MCF 10A (cell line): Measurements from ENCODE around the gene MVB12B. TPM values are rescaled to one million over a fixed set of nuclear protein-coding genes. Genes with fewer than 3 reads are reported as not detected.
"Not testable (repeated sequence)": the region's sequence is repeated elsewhere in the genome, so short reads cannot be mapped to it uniquely, and the experiment has no call there.

Experiments used
- BruUV-seq: library from RNA; stranded (reverse); fragments of 400-500 nt; replicated peaks from 2 replicates; lab custom pipeline; 2021; lab: Mats Ljungman, UMichigan
- CTCF ChIA-PET: fragments of 300-600 bp; sonication (Branson Sonifier 250); formaldehyde crosslinking; extraction: SDS; loops from one replicate; lab custom pipeline; 2021; ENCODE audit warnings: antibody characterized with exemption, inconsistent platforms; lab: Yijun Ruan, JAX
- POLR2A ChIA-PET: fragments of 300-600, 350-650 bp; sonication (Branson Sonifier 250); formaldehyde crosslinking; extraction: SDS; loops from one replicate; lab custom pipeline; 2020; ENCODE audit warnings: antibody characterized with exemption, inconsistent platforms; lab: Yijun Ruan, JAX
- DNase-seq: peaks from one replicate; pipeline ENCODE4 v3.0.0-alpha.2; 2018; ENCODE audit not compliant: unreplicated experiment
- H3K27ac Mint-ChIP-seq: one replicate; pipeline ENCODE4 v1.8.0; 2022; ENCODE audit warnings: mild to moderate bottlenecking, low read depth, mixed read lengths; ENCODE audit not compliant: unreplicated experiment
- H3K27me3 Mint-ChIP-seq: one replicate; pipeline ENCODE4 v1.8.0; 2022; ENCODE audit warnings: mixed read lengths; ENCODE audit not compliant: insufficient read depth, unreplicated experiment
- H3K36me3 Mint-ChIP-seq: one replicate; pipeline ENCODE4 v1.8.0; 2022; ENCODE audit warnings: mild to moderate bottlenecking, moderate library complexity, mixed read lengths; ENCODE audit not compliant: insufficient read depth, unreplicated experiment
- H3K4me1 Mint-ChIP-seq: one replicate; pipeline ENCODE4 v1.8.0; 2022; ENCODE audit warnings: mixed read lengths; ENCODE audit not compliant: insufficient read depth, unreplicated experiment
- H3K4me3 Mint-ChIP-seq: one replicate; pipeline ENCODE4 v1.8.0; 2022; ENCODE audit warnings: mild to moderate bottlenecking, moderate library complexity, mixed read lengths; ENCODE audit not compliant: unreplicated experiment
- H3K9me3 Mint-ChIP-seq: one replicate; pipeline ENCODE4 v1.8.0; 2022; ENCODE audit warnings: mixed read lengths; ENCODE audit not compliant: unreplicated experiment
- CTCF ChIP-seq: fragments of 200-600 bp; IDR thresholded peaks from one replicate; pipeline ENCODE4 v1.8.0; 2022; ENCODE audit warnings: antibody characterized with exemption, mild to moderate bottlenecking; ENCODE audit not compliant: unreplicated experiment
- intact Hi-C: fragments of 100-400 bp; cut with micrococcal nuclease; formaldehyde crosslinking; loops from 2 replicates; pipeline ENCODE4 v1.14.1; 2022
- total RNA-seq: library from RNA; stranded (reverse); gene quantifications from 2 replicates; pipeline ENCODE4 v1.2.3, GENCODE V29; 2022

Gene MVB12B
- total RNA-seq, 1 experiment from 2014 or later, result 5.5 TPM

- Mint-ChIP-seq H3K27me3 (peaks cover 11% of the 10 kb centered on the region), H3K4me1 (no peaks in the 10 kb centered on the region), H3K9me3 (no peaks in the 10 kb centered on the region), H3K27ac (no peak overlapping the region), H3K36me3 (no peaks in the 10 kb centered on the region), H3K4me3 (no peak overlapping the region)
- no peak for TF ChIP-seq CTCF
- ChIA-PET CTCF (interaction anchor here (1.1 kb wide), 1 partner anchor 43 kb away, joined by 4 read pairs; no protein-coding TSS in a partner anchor), POLR2A (no interaction called here)
- BruUV-seq, result no TSS peak
- intact Hi-C loops, result no loop called here
- DNase-seq, result no peak
Measured at GRCh38 chr9:126534431-126535186, 208.0 kb downstream of the MVB12B start.

GRCh38 chr9:126536131-126536530, 209.5 kb downstream of the MVB12B start:
- H3K27me3 Mint-ChIP-seq, result peaks cover 11% of the 10 kb centered on the region
- no TSS peak for BruUV-seq
- H3K4me3 Mint-ChIP-seq, result no peak overlapping the region
- no peaks in the 10 kb centered on the region for H3K4me1 Mint-ChIP-seq
- POLR2A ChIA-PET, result interaction anchor here (0.6 to 1.7 kb wide), 2 partner anchors 22 to 833 kb away, joined by 3 read pairs; no protein-coding TSS in a partner anchor
- no peak for DNase-seq
- CTCF ChIA-PET, result interaction anchor here (0.8 to 1.4 kb wide), 3 partner anchors 22 to 39 kb away, joined by 3 to 6 read pairs (median 3); no protein-coding TSS in a partner anchor
- intact Hi-C loops, result no loop called here
- no peak for TF ChIP-seq CTCF
- H3K36me3 Mint-ChIP-seq, result no peaks in the 10 kb centered on the region
- H3K9me3 Mint-ChIP-seq, result no peaks in the 10 kb centered on the region
- no peak overlapping the region for H3K27ac Mint-ChIP-seq

DNA sequence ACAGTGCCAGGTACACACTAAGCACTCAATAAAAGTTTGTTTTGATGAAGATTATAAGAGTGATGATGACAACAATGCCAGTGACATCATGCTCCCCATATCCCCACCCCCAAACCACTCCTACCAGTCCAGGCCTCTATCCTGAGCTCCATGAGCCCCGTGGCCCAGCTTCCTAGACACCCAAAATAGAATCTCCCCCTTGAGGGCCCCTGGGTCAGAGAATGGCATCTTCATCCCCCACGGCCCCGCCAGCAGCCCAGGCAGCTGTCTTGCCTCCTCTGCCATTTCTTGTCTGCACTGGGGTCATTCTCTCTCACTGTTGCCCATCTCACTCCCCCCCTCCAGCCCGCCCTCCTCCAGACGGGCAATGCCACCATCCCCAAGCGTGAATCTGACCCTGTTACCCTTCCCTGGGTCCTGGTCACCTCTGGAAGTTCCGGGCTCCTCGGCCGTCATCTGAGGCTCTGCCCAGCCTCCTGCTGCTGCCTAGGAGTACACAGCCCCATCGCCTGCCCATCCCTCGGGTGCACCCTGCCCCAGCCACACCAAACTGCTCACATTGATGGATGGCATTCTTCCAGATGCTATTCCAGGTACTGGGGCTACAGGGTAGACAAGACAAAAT, 210.3 kb downstream of the MVB12B start:
- DNase-seq, result no peak
- no peak for TF ChIP-seq CTCF
- BruUV-seq, result no TSS peak
- ChIA-PET CTCF (interaction anchor here (0.6 to 1.4 kb wide), 4 partner anchors 21 to 40 kb away, joined by 3 to 8 read pairs (median 4); no protein-coding TSS in a partner anchor), POLR2A (interaction anchor here (1.7 kb wide), 1 partner anchor 21 kb away, joined by 3 read pairs; no protein-coding TSS in a partner anchor)
- H3K9me3 Mint-ChIP-seq, result no peaks in the 10 kb centered on the region
- no peaks in the 10 kb centered on the region for H3K4me1 Mint-ChIP-seq
- H3K27me3 Mint-ChIP-seq, result peaks cover 11% of the 10 kb centered on the region
- H3K36me3 Mint-ChIP-seq, result no peaks in the 10 kb centered on the region
- no peak overlapping the region for H3K27ac Mint-ChIP-seq
- H3K4me3 Mint-ChIP-seq, result no peak overlapping the region
- intact Hi-C loops, result no loop called here

DNA sequence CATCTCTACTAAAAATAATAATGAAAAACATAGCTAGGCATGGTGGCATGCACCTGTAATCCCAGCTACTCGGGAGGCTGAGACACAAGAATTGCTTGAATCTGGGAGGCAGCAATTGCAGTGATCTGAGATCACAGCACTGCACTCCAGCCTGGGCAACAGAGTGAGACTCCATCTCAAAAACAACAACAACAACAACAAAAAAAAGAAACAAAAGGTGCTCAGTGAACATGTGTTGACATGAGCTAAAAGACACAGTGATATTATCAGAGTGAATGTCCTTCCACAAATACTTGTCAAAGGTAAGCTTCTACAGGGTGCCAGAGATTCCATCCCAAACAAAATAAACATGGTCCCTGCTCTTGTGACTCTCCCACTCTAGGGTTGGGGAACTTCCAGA, 211.9 kb downstream of the MVB12B start:
- ChIA-PET CTCF (interaction anchor here (1.2 to 3.0 kb wide), 3 partner anchors 20 to 39 kb away, joined by 4 to 9 read pairs (median 7); no protein-coding TSS in a partner anchor), POLR2A (interaction anchor here (0.7 to 1.3 kb wide), 3 partner anchors 20 to 22 kb away, joined by 4 to 5 read pairs (median 5); no protein-coding TSS in a partner anchor)
- Mint-ChIP-seq H3K27me3 (peaks cover 11% of the 10 kb centered on the region), H3K9me3 (no peaks in the 10 kb centered on the region), H3K27ac (no peak overlapping the region), H3K4me1 (no peaks in the 10 kb centered on the region), H3K36me3 (no peaks in the 10 kb centered on the region), H3K4me3 (no peak overlapping the region)
- DNase-seq, result no peak
- intact Hi-C loops, result no loop called here
- TF ChIP-seq CTCF, result no peak
- BruUV-seq, result no TSS peak

DNA sequence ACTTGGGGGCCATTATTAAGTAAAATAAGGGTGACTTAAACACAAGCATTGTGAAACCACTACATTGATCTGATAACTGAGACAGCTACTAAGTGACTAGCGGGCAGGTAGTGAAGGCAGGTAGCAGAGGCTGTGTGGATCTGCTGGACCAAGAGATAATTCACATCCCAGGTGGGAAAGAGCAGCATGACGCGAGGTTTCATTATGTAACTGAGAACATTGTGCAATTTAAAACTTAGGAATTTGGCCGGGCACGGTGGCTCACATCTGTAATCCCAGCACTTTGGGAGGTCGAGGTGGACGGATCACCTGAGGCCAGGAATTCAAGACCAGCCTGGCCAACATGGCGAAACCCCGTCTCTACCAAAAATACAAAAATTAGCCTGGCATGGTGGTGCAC, 213.8 kb downstream of the MVB12B start:
- H3K9me3 Mint-ChIP-seq, result not testable (repeated sequence)

More for the DNA sequence above, 213.8 kb downstream of the MVB12B start:
- H3K27ac Mint-ChIP-seq, H3K27me3 Mint-ChIP-seq, H3K36me3 Mint-ChIP-seq, H3K4me3 Mint-ChIP-seq, H3K4me1 Mint-ChIP-seq, BruUV-seq, intact Hi-C loops, DNase-seq: not testable (repeated sequence)
- POLR2A ChIA-PET, result interaction anchor here (0.5 kb wide), 1 partner anchor 534 kb away, joined by 4 read pairs; no protein-coding TSS in a partner anchor
- CTCF ChIA-PET, result interaction anchor here (0.6 to 3.0 kb wide), 2 partner anchors 18 kb away, joined by 4 to 9 read pairs; no protein-coding TSS in a partner anchor
